Activated CD4-positive, alpha-beta T cell treated with anti-CD3 and anti-CD28 coated beads, Interleukin-2, Interleukin-4, amounts not matched to agents 100 ng/mL and 50 ng/mL, durations not matched to agents 16 hours and 8 hours (primary cell): Measurements from ENCODE around the gene CLEC9A.
"Not testable (repeated sequence)": the region's sequence is repeated elsewhere in the genome, so short reads cannot be mapped to it uniquely, and the experiment has no call there.

Experiments
- DNase-seq: peaks from one replicate; pipeline ENCODE4 v3.0.0-alpha.2; 2020; ENCODE audit warnings: low spot score

The CLEC9A gene

DNA sequence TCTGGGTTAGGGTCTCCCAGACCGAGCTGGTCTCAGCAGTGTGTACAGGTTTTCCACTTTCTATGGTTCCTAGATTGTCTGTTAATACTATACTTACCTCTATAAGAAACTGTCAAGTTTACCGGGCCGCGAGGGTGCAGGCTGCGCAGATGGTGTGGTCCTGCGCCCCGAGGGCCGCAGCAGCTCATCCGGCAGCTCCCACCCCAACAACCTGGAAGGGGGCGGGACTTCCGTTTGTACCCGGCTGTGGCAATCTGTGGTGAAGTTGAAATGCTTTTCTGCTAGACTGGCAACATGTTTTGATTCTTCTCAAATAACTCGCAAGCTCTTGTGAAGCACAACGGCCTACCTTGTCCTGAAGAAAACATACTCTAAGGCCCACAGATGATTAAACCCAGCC, at the start of gene CLEC9A:
CLEC9A (plus strand) TSS at position 237 of the 400 bp plus-strand sequence. CDS start 22,006 bp downstream, outside the sequence.
- DNase-seq = no peak

DNA sequence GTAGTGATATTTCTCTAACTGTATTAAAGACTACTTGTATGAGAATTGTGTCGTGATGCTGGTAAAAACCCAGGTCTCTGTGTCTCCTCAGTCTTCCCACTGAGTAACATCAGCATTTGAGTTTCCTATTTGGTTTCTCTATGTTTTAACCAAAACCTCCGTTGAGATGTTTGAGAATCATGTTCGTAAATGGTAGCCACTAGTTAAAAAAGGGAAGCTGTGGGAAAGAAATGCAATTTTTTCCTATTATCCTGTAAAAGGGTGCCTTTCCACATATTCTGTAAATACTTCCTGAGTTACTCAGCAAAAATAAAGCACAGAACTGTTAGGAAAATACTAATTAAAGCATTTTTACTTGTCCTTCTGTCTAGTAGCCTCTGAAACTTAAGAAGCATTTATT, 38.6 kb upstream of the CLEC9A start:
- DNase-seq = no peak

DNA sequence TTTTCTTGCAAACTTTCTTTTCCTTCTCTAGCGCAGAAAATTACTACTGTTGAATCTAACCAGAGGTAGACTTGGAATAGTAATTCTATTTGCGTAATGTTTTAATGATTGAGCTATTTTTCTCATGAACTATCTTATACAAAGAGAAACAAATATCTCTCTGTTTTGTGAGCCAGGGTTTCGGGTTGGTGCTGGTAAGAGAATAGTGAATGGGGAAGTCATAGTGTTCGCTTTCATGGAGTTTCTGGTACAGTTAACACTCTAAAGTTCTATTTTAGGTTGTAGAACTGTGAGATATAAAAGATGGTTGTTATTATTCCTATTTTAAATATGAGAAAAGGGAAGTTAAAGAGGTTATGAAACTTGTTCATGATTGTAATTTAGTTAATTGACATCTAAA, 38.2 kb upstream of the CLEC9A start:
- DNase-seq = no peak

DNA sequence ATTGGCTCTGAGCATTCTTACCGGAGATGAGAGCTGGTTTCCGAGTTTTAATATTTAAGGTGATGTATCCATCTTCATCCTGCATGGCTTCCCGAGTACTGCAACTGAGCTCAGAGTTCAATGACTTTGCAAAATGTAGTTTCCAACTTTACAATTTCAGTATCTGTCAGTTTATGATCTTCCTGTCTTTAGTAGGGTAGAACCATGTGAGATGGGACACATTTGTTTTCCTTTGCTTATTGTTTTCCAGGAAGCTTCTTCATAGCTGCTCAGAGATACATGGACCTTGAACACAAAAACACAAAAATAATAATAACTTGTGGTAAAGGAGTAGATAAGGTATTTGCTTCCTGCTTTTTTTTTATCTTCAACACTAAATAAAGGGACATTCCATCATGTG, 31.5 kb upstream of the CLEC9A start, which contains the start of gene CLEC1B:
CLEC1B (minus strand) TSS at position 106 of the 400 bp plus-strand sequence; CDS start at position 85, 21 bp downstream.
- no peak for DNase-seq

DNA sequence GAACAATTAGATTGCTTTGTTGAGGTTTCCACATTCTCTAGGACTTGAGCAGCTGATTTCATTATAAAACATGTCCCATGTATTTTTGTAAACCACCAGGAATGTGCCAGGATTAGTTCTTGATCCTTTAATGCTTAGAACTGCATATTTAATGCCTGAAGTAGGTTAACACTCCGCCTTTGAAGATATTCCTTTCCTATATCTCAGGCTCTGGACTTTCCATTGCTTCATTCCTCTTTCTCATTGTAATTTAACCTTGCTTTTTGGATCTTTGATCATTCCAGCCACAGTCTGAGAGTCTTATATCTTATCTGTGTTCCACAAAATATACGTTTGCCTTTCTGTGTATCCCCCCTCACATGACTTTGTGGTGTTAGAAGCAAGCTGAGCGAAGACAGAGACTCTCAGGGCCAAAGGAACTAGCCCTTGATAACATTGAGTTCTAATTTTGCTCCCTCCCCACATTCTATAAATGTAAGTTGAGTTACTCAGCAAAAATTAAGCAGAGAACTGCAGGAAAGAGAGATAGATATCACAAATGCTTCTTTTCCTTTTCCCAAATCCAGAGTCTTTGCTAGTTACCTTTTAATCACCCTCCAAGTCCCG, 29.2 kb upstream of the CLEC9A start:
- no peak for DNase-seq

DNA sequence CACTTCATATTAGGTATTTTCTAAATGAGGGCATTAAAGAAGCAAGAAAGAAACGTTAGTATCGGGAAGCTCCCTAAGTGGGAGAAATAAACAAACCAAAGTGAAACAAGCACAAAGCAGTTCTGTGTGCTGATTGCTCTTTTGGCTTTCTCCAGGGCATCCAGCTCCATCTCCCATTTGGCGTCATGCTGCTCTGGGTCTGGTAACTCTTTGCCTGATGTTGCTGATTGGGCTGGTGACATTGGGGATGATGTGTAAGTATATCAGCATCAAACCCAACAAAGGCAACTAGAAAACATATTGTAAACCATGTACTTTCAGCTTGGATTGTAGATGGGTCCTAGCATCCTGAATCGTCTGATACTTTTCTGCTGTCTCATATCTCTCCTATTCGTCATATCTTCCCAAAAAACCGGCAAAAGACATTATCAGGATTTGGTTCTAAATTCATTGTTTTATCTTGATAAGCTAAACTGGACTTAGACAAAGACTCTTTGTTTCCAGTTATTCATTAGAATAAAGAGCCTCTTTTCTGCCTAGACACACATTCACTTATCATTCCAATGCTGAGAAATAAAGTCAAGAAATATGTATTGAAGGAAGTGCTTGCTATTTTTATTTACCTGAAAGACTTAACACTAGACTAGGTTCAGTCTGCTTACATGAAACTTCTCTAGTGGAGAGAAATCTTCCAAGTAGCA, 17.7 kb upstream of the CLEC9A start:
- DNase-seq = no peak

DNA sequence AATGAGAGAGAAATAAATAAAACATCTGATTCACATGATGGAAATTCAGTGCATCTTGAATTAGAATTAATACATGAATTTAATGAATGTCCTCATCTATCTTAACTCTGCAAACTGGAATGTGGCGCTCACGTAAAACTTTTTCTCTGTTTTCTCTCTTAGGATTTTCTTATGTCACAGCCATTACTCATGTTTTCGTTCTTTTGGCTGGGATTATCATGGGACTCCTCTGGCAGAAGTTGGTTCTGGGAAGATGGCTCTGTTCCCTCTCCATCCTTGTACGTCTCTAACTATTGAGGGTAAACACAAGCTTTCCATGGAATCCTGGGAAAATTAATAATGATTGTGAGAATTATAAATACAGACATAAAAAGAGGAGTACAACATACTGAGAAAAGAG, 15.0 kb upstream of the CLEC9A start:
- no peak for DNase-seq

DNA sequence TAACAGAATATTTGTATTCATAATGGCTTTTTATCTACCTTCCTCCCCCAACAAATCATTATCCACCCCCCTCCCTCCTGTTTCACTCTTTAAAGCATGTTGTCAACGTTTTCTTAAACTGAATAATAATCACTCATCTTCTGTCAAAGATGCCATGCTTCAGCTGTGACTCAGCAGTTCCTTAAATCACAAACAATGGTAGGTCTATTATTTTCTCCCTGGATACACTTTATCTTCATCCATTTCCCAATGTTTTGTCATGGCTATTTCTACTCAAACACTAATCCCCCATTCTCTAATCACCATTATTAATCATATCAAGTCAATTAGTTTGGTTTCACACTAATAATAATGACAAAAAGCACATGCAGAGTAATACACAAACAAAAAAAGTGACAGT, 13.6 kb upstream of the CLEC9A start:
- no peak for DNase-seq

DNA sequence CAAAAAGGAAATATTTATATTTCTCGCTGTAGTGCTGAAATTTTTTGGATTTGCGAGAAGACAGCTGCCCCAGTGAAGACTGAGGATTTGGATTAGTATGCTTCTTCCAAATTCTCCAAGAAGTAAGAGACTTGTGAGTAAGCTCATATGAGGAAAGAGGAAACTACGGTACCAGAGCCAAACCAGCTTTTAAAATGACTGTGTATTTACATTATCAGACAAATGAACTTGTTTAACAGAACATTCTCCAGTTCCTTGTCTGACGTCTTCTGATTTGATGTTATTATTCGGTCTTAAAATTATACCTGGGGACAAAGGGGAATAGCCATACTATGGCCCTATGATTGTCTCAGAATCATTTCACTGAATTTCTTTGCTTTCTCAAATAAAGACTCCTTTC, 12.1 kb upstream of the CLEC9A start:
- no peak for DNase-seq

DNA sequence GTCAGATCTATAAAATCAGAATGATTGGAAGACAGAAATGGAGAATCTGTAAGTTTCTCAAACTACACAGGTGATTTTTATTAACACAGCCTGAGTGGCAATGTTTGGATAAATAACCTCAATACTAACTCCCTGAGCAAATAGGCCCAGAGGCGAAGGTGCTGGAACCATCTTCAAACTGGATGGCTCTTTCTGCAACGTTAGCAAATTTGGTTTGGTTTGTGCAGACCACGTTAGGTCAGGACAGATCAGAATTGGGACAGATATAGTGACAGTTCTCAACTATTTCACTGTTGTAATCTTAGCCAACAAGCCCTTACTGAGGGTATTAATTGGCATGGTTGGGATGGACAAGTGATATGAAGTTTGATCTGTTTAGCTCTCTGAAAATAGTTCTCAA, 9.1 kb upstream of the CLEC9A start:
- no peak for DNase-seq

DNA sequence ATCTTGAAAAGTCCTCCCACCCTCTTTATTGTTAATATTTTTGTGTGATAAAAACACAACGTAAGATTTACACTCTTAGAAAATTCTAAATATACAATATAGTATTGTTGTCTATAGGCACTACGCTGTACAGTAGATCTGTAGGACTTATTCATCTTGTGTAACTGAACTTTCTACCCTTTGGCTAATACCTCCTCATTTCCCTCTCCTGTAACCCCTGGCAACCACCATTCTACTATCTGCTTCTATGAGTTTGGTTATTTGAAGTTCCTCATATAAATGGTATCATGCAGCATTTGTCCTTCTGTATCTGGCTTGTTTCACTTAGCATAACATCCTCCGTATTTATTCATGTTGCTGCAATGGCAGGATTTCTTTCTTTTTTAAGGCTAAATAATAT, 5.2 kb upstream of the CLEC9A start:
- DNase-seq = no peak

DNA sequence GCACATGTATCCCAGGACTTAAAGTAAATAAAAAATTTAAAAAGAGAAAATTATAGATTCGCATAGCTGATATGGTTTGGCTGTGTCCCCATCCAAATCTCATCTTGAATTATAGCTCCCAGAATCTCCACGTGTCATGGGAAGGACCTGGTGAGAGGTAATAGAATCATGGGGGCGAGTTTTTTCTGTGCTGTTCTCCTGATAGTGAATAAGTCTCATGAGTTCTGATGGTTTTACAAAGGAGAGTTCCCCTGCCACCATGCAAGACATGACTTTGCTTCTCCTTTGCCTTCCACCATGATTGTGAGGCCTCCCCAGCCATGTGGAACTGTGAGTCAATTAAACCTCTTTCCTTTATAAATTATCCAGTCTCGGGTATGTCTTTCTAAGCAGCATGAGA, 3.8 kb upstream of the CLEC9A start:
- DNase-seq = not testable (repeated sequence)

DNA sequence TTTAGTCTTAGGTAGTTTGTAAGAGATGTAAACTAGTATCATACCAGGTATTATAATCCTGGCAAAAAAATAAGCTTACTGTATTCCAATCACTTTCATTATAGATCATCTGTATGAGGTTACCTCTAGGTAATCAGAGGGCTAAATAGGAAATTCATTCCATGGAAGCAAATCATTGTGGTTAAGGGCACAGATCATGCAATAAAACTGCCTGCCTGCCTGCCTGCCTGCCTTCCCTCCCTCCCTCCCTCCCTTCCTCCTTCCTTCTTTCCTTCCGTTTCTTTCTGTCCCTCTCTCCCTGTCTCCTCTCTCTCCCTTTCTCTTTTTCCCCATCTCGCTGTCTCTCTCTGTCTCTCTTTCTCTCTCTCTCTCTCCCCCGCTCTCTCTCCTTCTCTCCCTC, 3.2 kb upstream of the CLEC9A start:
- DNase-seq = no peak

DNA sequence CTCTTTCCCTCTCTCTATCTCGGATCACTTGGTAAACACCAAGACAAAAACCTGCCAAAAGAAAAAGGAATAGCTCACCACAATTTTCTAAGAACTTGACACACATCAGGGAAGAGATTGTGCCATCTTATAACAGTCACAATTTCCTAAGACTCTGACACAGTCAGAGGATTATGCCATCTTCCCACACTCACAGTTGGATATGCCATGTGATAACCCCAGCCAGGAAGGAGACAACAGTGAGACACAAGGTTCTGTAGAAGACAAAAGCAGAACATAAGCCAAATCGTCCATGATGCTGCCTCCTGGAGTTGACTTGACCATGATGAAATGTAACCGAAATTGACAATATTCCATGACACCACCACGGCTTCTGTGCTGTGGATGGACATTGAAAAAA, 2.8 kb upstream of the CLEC9A start:
- DNase-seq = no peak

DNA sequence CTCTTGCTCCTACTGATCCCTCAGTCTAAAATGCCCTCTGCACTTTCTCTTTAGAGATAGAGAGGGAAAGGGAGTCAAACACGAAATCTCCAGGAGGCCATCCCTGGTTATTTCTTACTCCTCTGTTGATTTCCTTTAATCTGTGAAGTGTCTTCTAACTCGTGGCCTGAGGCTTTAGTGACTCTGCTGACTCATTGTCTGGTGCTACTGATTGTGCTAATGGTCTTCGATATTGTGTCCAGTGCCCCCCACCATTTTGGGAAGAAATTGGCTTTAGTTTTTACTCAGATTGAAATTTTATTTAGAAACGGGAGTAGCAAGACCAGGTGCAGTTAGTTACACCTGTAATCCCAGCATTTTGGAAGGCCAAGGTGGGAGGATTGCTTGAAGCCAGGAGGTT, 839 bp downstream of the CLEC9A start:
- no peak for DNase-seq

DNA sequence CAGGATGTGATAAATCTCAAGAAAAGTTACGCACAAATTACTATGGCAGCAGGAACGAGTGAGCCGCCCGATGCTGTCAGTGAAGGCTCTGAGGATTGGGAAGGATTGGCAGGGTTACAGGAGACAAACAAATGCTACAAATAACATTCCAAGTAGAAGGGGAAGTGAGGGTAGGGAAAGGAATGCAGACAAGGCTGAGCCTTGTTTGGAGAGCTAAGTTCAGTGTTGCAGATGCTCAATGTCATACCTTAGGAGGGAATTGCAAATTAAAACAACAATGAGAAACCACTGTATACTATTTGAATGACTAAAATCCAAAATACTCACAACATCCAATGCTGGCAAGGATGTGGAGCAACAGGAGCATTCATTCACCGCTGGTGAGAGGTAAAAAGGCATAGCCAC, 1.3 kb downstream of the CLEC9A start:
- no peak for DNase-seq

DNA sequence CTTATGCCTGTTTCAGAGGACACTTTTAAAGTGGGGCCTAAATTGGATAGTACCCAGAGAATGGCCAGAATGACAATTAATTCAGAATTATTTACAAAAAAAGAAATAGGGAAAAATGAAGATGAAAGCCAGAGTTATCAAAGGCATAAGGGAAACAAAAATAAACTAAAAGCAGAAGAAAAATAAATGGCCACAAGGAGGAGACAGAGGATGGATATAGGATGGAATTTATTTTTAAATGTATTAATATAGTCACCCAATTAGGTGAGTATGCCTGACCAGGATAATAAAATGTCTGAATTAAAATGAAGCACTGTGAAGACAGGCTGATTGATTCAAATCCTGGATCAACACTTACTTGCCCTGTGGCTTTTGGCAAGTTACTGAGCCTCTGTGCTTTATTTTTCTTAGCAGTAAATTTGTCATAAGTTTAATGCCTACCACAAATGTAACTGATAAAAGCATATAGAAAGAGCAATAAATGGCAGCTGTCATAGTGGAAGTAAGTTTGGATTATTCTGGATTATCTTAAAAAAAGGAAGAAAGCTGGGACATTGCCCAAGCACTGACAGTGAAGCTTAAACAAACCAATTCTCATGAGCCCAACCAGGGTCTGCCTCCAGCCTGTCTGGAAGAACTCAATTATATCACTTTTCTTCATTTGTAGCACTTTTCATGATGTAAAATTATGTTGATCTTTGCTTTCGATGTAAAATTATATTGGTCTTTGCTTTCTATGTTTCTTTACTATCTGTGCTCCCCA, 3.5 kb downstream of the CLEC9A start:
- DNase-seq = no peak

DNA sequence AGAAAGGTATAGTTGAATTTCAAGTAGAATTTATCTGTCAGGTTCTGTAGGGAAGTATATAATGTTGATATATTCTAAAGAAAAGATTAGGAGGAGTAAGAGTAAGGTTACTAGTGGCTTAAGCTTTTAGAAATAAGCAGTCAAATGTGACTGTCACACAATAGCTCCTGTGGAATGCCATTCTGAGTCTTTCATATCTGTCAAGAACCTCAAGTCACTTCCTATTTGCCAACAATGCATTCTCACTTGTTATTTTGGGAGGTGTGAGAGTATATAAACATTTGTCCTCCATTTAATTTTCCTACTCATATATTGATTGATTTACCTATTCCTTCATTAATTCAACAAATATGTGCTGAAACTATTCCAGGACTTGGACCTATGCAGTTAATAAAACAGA, 11.7 kb downstream of the CLEC9A start:
- DNase-seq = no peak

DNA sequence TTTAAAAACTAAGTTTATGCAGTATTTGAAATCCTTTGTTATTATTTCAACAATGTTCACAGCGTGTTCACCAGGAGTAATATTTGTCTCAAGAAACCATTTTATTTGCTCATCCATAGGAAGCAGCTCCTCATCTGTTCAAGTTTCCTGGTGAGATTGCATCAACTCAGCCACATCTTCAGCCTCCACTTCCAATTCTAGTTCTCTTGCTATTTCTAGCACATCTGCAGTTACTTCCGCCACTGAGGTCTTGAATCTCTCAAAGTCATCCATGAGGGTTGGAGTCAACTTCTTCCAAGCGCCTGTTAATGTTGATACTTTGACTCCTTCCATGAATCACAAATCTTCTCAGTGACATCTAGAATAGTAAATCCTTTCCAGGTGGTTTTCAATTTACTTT, 18.0 kb downstream of the CLEC9A start:
- no peak for DNase-seq

DNA sequence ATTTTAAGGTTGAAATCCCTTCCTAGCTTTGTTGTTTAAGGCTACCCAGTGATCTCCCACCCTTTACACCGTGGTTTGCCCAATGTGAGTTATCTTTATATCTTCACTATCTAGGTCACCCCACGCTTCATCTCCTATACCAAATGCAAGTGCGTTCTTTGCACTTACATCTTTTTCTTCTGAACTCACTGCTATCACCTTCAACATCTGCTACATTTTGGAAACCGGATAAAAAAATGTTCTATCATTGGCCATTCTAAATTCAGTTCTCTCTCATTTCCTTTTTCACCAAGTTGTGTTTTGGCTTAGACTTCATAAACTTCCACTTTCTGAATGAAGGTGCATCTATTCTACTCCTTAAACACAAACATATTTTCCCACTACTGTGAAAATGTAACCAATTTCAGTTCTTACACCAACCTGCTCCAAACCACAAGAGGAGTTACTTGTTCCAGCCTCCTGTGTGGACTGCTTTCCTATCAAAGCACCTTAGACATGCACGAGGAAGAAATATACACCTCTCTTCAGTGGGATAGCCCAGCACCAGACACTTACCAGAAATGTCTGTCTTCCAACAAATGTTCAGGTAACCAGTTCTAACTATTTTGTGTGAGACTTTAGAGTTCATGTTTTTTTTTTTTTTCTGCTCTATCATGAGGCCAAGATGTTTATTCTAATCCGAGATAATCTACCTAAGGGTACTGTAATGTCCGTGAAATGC, 21.9 kb downstream of the CLEC9A start:
- DNase-seq = peak; percentile 10

DNA sequence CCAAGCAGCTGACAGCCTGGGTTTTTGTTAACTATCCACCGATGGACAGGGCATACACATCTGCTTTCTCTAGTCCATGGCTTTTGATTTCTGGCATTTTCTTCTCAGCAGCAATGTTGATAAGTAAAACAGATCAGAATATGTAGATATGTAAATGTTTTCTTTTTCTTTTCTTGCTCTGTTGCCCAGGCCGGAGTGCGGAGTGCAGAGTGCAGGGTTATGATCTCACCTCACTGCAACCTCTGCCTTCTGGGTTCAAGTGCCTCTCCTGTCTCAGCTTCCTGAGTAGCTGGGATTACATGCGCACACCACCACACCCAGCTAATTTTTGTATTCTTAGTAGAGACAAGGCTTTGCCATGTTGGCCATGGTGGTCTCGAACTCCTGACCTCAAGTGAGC, 27.9 kb downstream of the CLEC9A start:
- no peak for DNase-seq

DNA sequence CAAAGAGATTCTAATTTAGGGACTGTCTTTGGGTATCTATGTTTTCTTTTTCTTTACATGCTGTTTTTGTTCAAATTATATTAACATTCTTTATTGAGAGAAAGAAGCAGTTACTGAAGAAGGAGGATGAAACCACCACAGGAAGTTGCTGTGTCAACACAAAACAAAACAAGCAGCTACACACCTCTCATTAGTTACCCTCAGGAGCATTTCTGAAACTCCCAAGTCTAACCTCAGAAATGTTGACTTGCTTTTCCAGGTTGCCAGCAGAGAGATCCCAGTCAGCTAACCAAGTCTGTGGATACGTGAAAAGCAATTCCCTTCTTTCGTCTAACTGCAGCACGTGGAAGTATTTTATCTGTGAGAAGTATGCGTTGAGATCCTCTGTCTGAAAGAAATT, 34.8 kb downstream of the CLEC9A start:
- DNase-seq = peak; percentile 7

DNA sequence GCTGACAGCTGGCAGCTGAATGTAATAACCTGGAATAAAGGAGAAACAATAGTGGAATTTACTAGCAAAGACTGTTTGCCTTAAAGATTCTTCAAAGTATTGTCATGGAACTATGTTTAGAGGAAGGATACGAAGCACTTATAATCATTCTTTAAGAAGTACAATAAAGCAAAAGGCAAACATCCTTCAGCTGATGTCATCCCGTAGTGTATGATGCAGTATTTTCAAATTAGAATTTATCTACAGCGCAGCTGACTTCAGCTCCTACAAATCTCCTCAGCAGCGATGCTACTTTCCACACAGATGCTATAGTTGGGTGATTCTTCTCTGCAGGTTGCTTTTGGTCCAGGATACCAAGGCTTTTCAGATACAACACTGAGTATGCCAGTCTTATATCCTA, 36.8 kb downstream of the CLEC9A start:
- DNase-seq = no peak
